RWPE2 (cell line): Measurements from ENCODE around the gene NHERF2.

ENCODE experiments used
- ATAC-seq: fragments of 200-7000 bp; cut with Tn5 transposase; 3 replicates; pipeline ENCODE4 v1.9.1; 2021; ENCODE audit warnings: low read depth
- DNase-seq: peaks from one replicate; pipeline ENCODE4 v3.0.0-alpha.2; 2020; ENCODE audit warnings: low spot score
- H3K27ac ChIP-seq: fragments of 450-650 bp; 2 replicates; pipeline ENCODE4 v1.5.1; 2017; ENCODE audit warnings: mild to moderate bottlenecking; ENCODE audit not compliant: poor library complexity, severe bottlenecking
- H3K27me3 ChIP-seq: fragments of 250-450 bp; sonication (Bioruptor Pico); 2 replicates; pipeline ENCODE4 v1.5.1; 2021; ENCODE audit warnings: mild to moderate bottlenecking, moderate library complexity; ENCODE audit not compliant: insufficient read depth, poor library complexity, severe bottlenecking
- H3K36me3 ChIP-seq: fragments of 250-450 bp; sonication (Bioruptor Pico); 2 replicates; pipeline ENCODE4 v1.5.1; 2020; ENCODE audit warnings: low read depth, mild to moderate bottlenecking, moderate library complexity
- H3K4me1 ChIP-seq: fragments of 250-450 bp; sonication (Bioruptor Pico); 2 replicates; pipeline ENCODE4 v1.5.1; 2021; ENCODE audit warnings: mild to moderate bottlenecking, moderate library complexity; ENCODE audit not compliant: insufficient read depth, poor library complexity, severe bottlenecking
- H3K4me3 ChIP-seq: fragments of 250-450 bp; sonication (Bioruptor Pico); 2 replicates; pipeline ENCODE4 v1.5.1; 2021; ENCODE audit warnings: mild to moderate bottlenecking, moderate library complexity; ENCODE audit not compliant: severe bottlenecking
- H3K9me3 ChIP-seq: fragments of 250-450 bp; sonication (Bioruptor Pico); 2 replicates; pipeline ENCODE4 v1.5.1; 2021; ENCODE audit warnings: mild to moderate bottlenecking, moderate library complexity; ENCODE audit not compliant: severe bottlenecking
- CTCF ChIP-seq: fragments of 450-650 bp; IDR thresholded peaks from one replicate; pipeline ENCODE4 v1.5.1; 2017; ENCODE audit warnings: mild to moderate bottlenecking, moderate library complexity; ENCODE audit not compliant: poor library complexity, severe bottlenecking

Gene NHERF2

GRCh38 chr16:2026461-2027023 lies at the start of gene NHERF2:
Gene NHERF2, plus strand, starts transcription at chr16:2026902. Its CDS starts 104 bp downstream, at chr16:2027006.
- TF ChIP-seq CTCF: no peak
- Histone ChIP-seq H3K27me3 (no peaks in the 10 kb centered on the region), H3K36me3 (no peaks in the 10 kb centered on the region), H3K4me1 (peaks cover 4% of the 10 kb centered on the region), H3K27ac (peak within 1 kb of the TSS; percentile 30), H3K4me3 (peak within 1 kb of the TSS; percentile 62), H3K9me3 (no peaks in the 10 kb centered on the region)
- no peak for DNase-seq
- no peak for ATAC-seq

DNA sequence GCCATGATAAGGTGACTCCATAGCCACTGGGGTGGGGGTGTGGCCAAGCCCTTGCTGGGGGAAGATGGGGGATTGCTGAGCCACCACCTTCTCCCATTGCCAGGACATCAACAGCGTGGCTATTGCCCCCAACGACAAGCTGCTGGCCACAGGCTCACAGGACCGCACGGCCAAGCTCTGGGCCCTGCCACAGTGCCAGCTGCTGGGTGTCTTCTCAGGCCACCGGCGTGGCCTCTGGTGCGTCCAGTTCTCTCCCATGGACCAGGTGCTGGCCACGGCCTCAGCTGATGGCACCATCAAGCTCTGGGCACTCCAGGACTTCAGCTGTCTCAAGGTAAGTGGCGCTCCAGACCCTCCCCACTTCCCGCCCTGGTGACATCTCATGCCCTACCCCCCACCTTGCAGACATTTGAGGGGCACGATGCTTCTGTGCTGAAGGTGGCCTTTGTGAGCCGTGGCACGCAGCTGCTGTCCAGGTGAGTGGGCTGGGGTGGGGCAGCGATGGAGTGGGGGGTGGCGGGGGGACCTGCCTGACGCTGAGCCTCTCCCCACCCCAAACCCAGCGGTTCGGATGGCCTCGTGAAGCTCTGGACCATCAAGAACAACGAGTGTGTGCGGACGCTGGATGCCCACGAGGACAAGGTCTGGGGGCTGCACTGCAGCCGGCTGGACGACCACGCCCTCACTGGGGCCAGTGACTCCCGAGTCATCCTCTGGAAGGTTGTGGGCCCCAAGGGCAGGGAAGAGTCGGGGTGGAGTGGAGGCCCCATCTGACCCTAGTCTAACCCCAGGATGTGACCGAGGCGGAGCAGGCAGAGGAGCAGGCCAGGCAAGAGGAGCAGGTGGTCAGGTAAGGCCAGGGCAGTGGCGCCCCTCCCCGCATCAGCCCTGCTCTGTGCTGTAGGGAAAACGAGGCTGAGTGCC lies 49.5 kb upstream of the NHERF2 start:
- TF ChIP-seq CTCF: no peak
- no peaks in the 10 kb centered on the region for H3K4me1 ChIP-seq
- no peaks in the 10 kb centered on the region for H3K27me3 ChIP-seq
- peaks cover 31% of the 10 kb centered on the region for H3K36me3 ChIP-seq
- H3K27ac ChIP-seq: no peak overlapping the region
- DNase-seq (no peak), ATAC-seq (no peak)
- no peaks in the 10 kb centered on the region for H3K9me3 ChIP-seq
- H3K4me3 ChIP-seq: no peak overlapping the region

- H3K36me3 ChIP-seq: peaks cover 31% of the 10 kb centered on the region
- DNase-seq (no peak), ATAC-seq (no peak)
- no peak overlapping the region for H3K4me3 ChIP-seq
- no peaks in the 10 kb centered on the region for H3K4me1 ChIP-seq
- TF ChIP-seq CTCF: no peak
- H3K27me3 ChIP-seq: no peaks in the 10 kb centered on the region
- H3K27ac ChIP-seq: no peak overlapping the region
- H3K9me3 ChIP-seq: no peaks in the 10 kb centered on the region
Measured at GRCh38 chr16:1977875-1978268, 48.8 kb upstream of the NHERF2 start.

GRCh38 chr16:1978476-1979120 lies 48.1 kb upstream of the NHERF2 start:
- no peak for ATAC-seq
- no peaks in the 10 kb centered on the region for H3K27me3 ChIP-seq
- H3K4me3 ChIP-seq: peak overlapping the region; percentile 41
- H3K27ac ChIP-seq: peak overlapping the region; percentile 47
- H3K36me3 ChIP-seq: peaks cover 31% of the 10 kb centered on the region
- no peaks in the 10 kb centered on the region for H3K9me3 ChIP-seq
- DNase-seq: no peak
- no peaks in the 10 kb centered on the region for H3K4me1 ChIP-seq
- TF ChIP-seq CTCF: no peak
